CD4-positive, alpha-beta T cell (primary cell): ENCODE results near the gene TAF1C. TPM values are rescaled to one million over a fixed set of nuclear protein-coding genes. Genes with fewer than 3 reads are reported as not detected.

Experiments used
- ATAC-seq: fragments of 200-7000 bp; cut with Tn5 transposase; one replicate; pipeline ENCODE4 v1.10.0; 2022; ENCODE audit warnings: mild to moderate bottlenecking; ENCODE audit not compliant: poor library complexity
- CTCF ChIA-PET: fragments of 350-600 bp; sonication (Branson Sonifier 250); formaldehyde crosslinking; loops from one replicate; lab custom pipeline; 2021; ENCODE audit warnings: antibody characterized with exemption, inconsistent platforms; lab: Charles Lee
- POLR2A ChIA-PET: fragments of 350-600 bp; sonication (Branson Sonifier 250); formaldehyde crosslinking; loops from one replicate; lab custom pipeline; 2021; ENCODE audit warnings: antibody characterized with exemption, inconsistent platforms; lab: Charles Lee
- DNase-seq, 14 experiments: peaks; one replicate each; pipeline ENCODE4 v3.0.0-alpha.2; 2013 to 2020; ENCODE audit warnings: mixed read lengths in 2 of 14
- H3K27ac ChIP-seq, 2 donors: one replicate each; pipeline versions ENCODE4 v1.5.1 to v1.7.0; 2013; ENCODE audit warnings: low read length in 2 of 2, low read depth in 1 of 2, mild to moderate bottlenecking in 1 of 2
- H3K27me3 ChIP-seq, 2 experiments: 1 replicate in 1 of 2; 2 replicates in 1 of 2; pipeline versions ENCODE4 v1.6.1 to v1.7.0; 2013; ENCODE audit warnings: low read length in 2 of 2, control low read depth in 1 of 2, mild to moderate bottlenecking in 1 of 2, moderate library complexity in 1 of 2; ENCODE audit not compliant: insufficient read depth in 2 of 2, control insufficient read depth in 1 of 2
- H3K36me3 ChIP-seq: one replicate; pipeline ENCODE4 v1.6.1; 2013; ENCODE audit warnings: low read length, control low read depth; ENCODE audit not compliant: insufficient read depth
- H3K4me1 ChIP-seq: one replicate; pipeline ENCODE4 v1.6.1; 2013; ENCODE audit warnings: low read length, control low read depth; ENCODE audit not compliant: insufficient read depth
- H3K4me3 ChIP-seq: one replicate; pipeline ENCODE4 v1.5.1; 2013; ENCODE audit warnings: mild to moderate bottlenecking, low read length, moderate library complexity
- H3K9me3 ChIP-seq, 2 experiments: 1 replicate in 1 of 2; 2 replicates in 1 of 2; pipeline versions ENCODE4 v1.6.1 to v1.7.0; 2013; ENCODE audit warnings: low read length in 2 of 2, mild to moderate bottlenecking in 2 of 2, control low read depth in 1 of 2, moderate library complexity in 1 of 2; ENCODE audit not compliant: control insufficient read depth in 1 of 2, insufficient read depth in 1 of 2
- H3K27ac Mint-ChIP-seq: one replicate; pipeline ENCODE4 v1.8.0; 2020; ENCODE audit warnings: mixed read lengths
- H3K27me3 Mint-ChIP-seq: one replicate; pipeline ENCODE4 v1.8.0; 2021; ENCODE audit warnings: mixed read lengths
- H3K36me3 Mint-ChIP-seq: one replicate; pipeline ENCODE4 v1.8.0; 2021; ENCODE audit warnings: low read depth, mixed read lengths
- H3K4me1 Mint-ChIP-seq: one replicate; pipeline ENCODE4 v1.8.0; 2021; ENCODE audit warnings: low read depth, mixed read lengths
- H3K4me3 Mint-ChIP-seq: one replicate; pipeline ENCODE4 v1.8.0; 2020; ENCODE audit warnings: mild to moderate bottlenecking, mixed read lengths
- H3K9me3 Mint-ChIP-seq: one replicate; pipeline ENCODE4 v1.8.0; 2020; ENCODE audit warnings: mixed read lengths
- CTCF ChIP-seq: fragments of 200-600 bp; IDR thresholded peaks from one replicate; pipeline ENCODE4 v1.8.0; 2022; ENCODE audit warnings: antibody characterized with exemption, mild to moderate bottlenecking
- intact Hi-C, 2 experiments: fragments of 100-400 bp; cut with DNase I in 1 of 2; cut with micrococcal nuclease in 1 of 2; formaldehyde crosslinking; loops; one replicate each; pipeline versions ENCODE4 v1.15.1 to v1.9.0; 2023 to 2025; cut with DNase I, micrococcal nuclease
- total RNA-seq, 174 experiments: library from RNA in 2 of 174; stranded (reverse) in 2 of 174; gene quantifications; one replicate each; pipeline ENCODE4 v1.2.3 and lab custom pipeline; 2021 to 2026

Gene TAF1C
- total RNA-seq, 2 experiments from 2014 or later: 75.6 to 82.1 TPM

DNA sequence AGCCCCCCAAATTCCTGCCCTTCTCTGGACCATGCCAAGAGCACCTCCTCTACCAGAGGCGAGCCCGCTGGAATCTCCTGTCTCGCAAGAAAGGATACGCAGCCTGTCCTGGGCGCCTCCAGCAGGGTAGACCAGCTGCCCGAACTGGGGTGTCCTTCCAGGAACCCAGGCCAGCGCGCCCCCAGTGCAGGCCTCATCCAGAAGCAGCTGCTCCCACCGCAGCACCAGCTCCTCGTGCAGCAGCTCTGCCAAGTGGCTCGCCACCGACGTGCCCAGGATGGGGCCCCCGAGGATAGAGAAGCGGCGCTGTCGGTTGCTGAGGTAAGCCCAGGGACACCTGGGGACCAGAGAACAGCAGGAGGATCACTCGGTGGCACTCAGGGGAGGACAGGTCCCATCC lies 4.8 kb downstream of the TAF1C start:
- Histone ChIP-seq H3K9me3 (no peaks in the 10 kb centered on the region), H3K27ac (no peak overlapping the region), H3K4me1 (peaks cover 21% of the 10 kb centered on the region), H3K36me3 (peaks cover 63% of the 10 kb centered on the region), H3K4me3 (no peak overlapping the region), H3K27me3 (no peaks in the 10 kb centered on the region)
- Mint-ChIP-seq H3K9me3 (no peaks in the 10 kb centered on the region), H3K4me1 (peaks cover 28% of the 10 kb centered on the region), H3K4me3 (no peak overlapping the region), H3K27me3 (no peaks in the 10 kb centered on the region), H3K27ac (no peak overlapping the region), H3K36me3 (peaks cover 45% of the 10 kb centered on the region)
- CTCF ChIA-PET: no interaction called here
- DNase-seq: no peak
- ATAC-seq: no peak
- intact Hi-C loops: loop anchor here in 1 of 2 experiments (10.0 kb wide), 2 partner anchors 323 to 1623 kb away; partner anchors contain the start of gene MEAK7
- no peak for TF ChIP-seq CTCF
- POLR2A ChIA-PET: no interaction called here

DNA sequence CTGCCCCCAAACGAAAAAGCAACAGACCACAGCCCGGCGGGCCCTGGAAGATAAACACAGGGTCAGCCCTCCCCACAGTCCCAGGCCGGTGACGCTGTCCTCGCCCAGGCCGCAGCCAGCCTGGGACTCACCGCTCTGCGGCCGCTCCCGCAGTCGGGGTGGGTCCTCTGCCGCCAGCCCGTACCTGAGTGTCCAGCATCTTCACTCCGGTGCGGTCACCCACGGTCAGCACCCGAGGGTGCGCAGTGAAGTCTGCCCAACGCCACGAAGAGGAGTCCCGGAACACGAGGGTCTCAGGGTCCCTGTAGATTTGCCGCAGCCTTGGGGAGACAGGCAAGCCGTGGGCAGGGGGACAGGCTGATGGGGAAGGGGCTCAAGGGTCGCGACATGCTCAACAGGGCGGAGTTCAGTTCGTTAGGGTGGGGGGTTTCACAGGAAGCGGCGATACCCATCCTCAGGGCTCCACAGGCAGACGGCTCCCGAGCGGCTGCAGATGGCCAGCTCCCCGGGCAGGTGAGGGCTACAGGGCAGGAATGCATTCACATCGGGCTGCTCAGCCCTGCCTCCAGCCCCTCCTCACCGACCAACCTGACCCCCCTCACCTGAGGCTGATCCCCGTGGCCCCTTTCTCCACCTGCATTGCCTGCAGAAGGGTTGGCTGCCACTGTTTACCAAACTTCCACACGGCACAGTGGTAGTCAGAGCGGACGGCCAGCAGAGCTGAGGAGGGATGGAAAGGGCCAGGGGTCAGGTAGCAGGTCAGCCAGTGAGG lies 5.5 kb downstream of the TAF1C start:
- intact Hi-C loops: loop anchor here in 1 of 2 experiments (10.0 kb wide), 2 partner anchors 323 to 1623 kb away; partner anchors contain the start of gene MEAK7
- POLR2A ChIA-PET: no interaction called here
- no peak overlapping the region for H3K4me3 Mint-ChIP-seq

DNA sequence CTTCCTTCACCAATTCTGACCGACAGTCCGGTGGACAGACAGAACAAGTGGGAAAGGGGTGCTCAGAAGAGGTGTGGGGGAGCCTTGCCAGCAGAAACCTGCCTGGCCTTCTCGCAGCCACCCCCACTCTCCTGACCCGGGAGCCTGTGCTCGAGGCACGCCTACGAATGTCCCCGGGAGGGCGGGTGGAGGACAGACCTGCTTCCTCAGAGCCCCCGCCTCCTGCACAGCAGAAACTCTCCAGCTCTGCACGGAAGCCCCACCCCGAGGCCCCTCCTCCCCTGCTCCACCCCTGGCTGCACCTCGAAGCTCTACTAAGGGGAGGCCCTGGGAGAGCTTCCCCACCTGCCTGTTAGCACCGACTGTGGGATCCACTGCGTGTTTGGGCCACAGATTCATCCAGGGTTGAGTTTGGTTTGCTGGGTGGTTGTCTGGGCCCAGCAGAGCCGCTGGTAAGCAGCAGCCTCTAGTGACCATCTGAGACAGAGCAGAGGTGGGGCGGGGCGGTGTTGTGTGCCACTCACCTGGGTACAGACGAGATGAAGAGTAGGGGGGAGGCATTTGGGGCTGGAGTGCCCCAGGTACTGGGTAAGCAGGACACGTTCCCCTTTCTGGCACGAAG lies 6.2 kb downstream of the TAF1C start:
- Mint-ChIP-seq H3K4me3 (no peak overlapping the region), H3K4me1 (peaks cover 13% of the 10 kb centered on the region), H3K36me3 (peaks cover 42% of the 10 kb centered on the region), H3K9me3 (no peaks in the 10 kb centered on the region), H3K27ac (no peak overlapping the region), H3K27me3 (no peaks in the 10 kb centered on the region)
- DNase-seq: no peak
- Histone ChIP-seq H3K36me3 (peaks cover 63% of the 10 kb centered on the region), H3K9me3 (no peaks in the 10 kb centered on the region), H3K27me3 (no peaks in the 10 kb centered on the region), H3K27ac (no peak overlapping the region), H3K4me3 (no peak overlapping the region), H3K4me1 (peaks cover 9% of the 10 kb centered on the region)
- intact Hi-C loops: loop anchor here in 1 of 2 experiments (10.0 kb wide), 2 partner anchors 324 to 1624 kb away; partner anchors contain the start of gene MEAK7
- ATAC-seq: no peak
- ChIA-PET POLR2A (no interaction called here), CTCF (no interaction called here)
- TF ChIP-seq CTCF: no peak

More for the DNA sequence above, 5.5 kb downstream of the TAF1C start:
- CTCF ChIA-PET: no interaction called here
- H3K4me1 ChIP-seq: peaks cover 16% of the 10 kb centered on the region
- H3K9me3 Mint-ChIP-seq: no peaks in the 10 kb centered on the region
- H3K27ac Mint-ChIP-seq: no peak overlapping the region
- no peak overlapping the region for H3K27ac ChIP-seq
- H3K27me3 ChIP-seq: no peaks in the 10 kb centered on the region
- peaks cover 20% of the 10 kb centered on the region for H3K4me1 Mint-ChIP-seq
- DNase-seq (no peak), ATAC-seq (no peak)
- no peak overlapping the region for H3K4me3 ChIP-seq
- no peaks in the 10 kb centered on the region for H3K27me3 Mint-ChIP-seq
- no peaks in the 10 kb centered on the region for H3K9me3 ChIP-seq
- peaks cover 63% of the 10 kb centered on the region for H3K36me3 ChIP-seq
- H3K36me3 Mint-ChIP-seq: peaks cover 42% of the 10 kb centered on the region
- TF ChIP-seq CTCF: no peak
